GM23338 (cell line): ENCODE results near the gene GALNT1. TPM values are rescaled to one million over a fixed set of nuclear protein-coding genes. Genes with fewer than 3 reads are reported as not detected.

Experiments
- ATAC-seq: fragments of 200-7000 bp; cut with Tn5 transposase; 3 replicates; pipeline ENCODE4 v1.9.1; 2020
- DNase-seq: peaks from one replicate; pipeline ENCODE4 v3.0.0-alpha.2; 2015; ENCODE audit warnings: low spot score
- H2AFZ ChIP-seq: fragments of 200-600 bp; sonication (generic); 2 replicates; pipeline ENCODE4 v1.8.0; 2016; ENCODE audit warnings: antibody characterized with exemption, mild to moderate bottlenecking, moderate library complexity
- H3F3A ChIP-seq: fragments of 200-600 bp; sonication (generic); replicated peaks from 2 replicates; pipeline ENCODE4 v1.8.0; 2017; ENCODE audit warnings: antibody characterized with exemption, mixed run types, low read depth
- H3K27ac ChIP-seq: fragments of 200-600 bp; sonication (generic); 2 replicates; pipeline ENCODE4 v1.6.1; 2016; ENCODE audit warnings: low read depth
- H3K27me3 ChIP-seq: fragments of 200-600 bp; sonication (generic); 2 replicates; pipeline ENCODE4 v1.8.0; 2016; ENCODE audit warnings: mild to moderate bottlenecking, mixed run types, moderate library complexity; ENCODE audit not compliant: insufficient read depth
- H3K36me3 ChIP-seq: fragments of 200-600 bp; sonication (generic); 2 replicates; pipeline ENCODE4 v1.8.0; 2016; ENCODE audit warnings: mild to moderate bottlenecking; ENCODE audit not compliant: insufficient read depth
- H3K4me1 ChIP-seq: fragments of 200-600 bp; sonication (generic); 2 replicates; pipeline ENCODE4 v1.8.0; 2016; ENCODE audit warnings: mild to moderate bottlenecking, moderate library complexity; ENCODE audit not compliant: insufficient read depth
- H3K4me2 ChIP-seq: fragments of 200-600 bp; sonication (generic); 2 replicates; pipeline ENCODE4 v1.7.1; 2017; ENCODE audit warnings: mixed run types
- H3K4me3 ChIP-seq: fragments of 200-600 bp; sonication (generic); 2 replicates; pipeline ENCODE4 v1.6.1; 2016; ENCODE audit warnings: mixed run types
- H3K79me2 ChIP-seq: fragments of 200-600 bp; sonication (generic); replicated peaks from 2 replicates; pipeline ENCODE4 v1.8.0; 2017; ENCODE audit warnings: mild to moderate bottlenecking; ENCODE audit not compliant: insufficient read depth
- H3K9me2 ChIP-seq: fragments of 200-600 bp; sonication (generic); 2 replicates; pipeline ENCODE4 v1.8.0; 2017; ENCODE audit not compliant: insufficient read depth
- H4K20me1 ChIP-seq: fragments of 200-600 bp; sonication (generic); replicated peaks from 2 replicates; pipeline ENCODE4 v1.8.0; 2017; ENCODE audit warnings: mild to moderate bottlenecking; ENCODE audit not compliant: insufficient read depth
- H3K27ac Mint-ChIP-seq: 2 replicates; pipeline ENCODE4 v1.8.0; 2020; ENCODE audit warnings: inconsistent platforms, mild to moderate bottlenecking, moderate library complexity, mixed read lengths
- H3K27me3 Mint-ChIP-seq: 3 replicates; pipeline ENCODE4 v1.8.0; 2022; ENCODE audit warnings: low read depth, mild to moderate bottlenecking, moderate library complexity, mixed read lengths, inconsistent platforms; ENCODE audit not compliant: insufficient read depth, poor library complexity
- H3K36me3 Mint-ChIP-seq: 3 replicates; pipeline ENCODE4 v1.8.0; 2021; ENCODE audit warnings: low read depth, mild to moderate bottlenecking, inconsistent platforms, moderate library complexity, mixed read lengths
- H3K4me1 Mint-ChIP-seq: 3 replicates; pipeline ENCODE4 v1.8.0; 2020; ENCODE audit warnings: mild to moderate bottlenecking, inconsistent platforms, mixed read lengths
- H3K4me3 Mint-ChIP-seq: 3 replicates; pipeline ENCODE4 v1.8.0; 2021; ENCODE audit warnings: moderate library complexity, mild to moderate bottlenecking, inconsistent platforms, mixed read lengths
- H3K9me3 Mint-ChIP-seq: 3 replicates; pipeline ENCODE4 v1.8.0; 2020; ENCODE audit warnings: moderate library complexity, mild to moderate bottlenecking, inconsistent platforms, mixed read lengths
- CREB1 ChIP-seq: fragments of 250-450 bp; sonication (Bioruptor Pico); IDR thresholded peaks from 2 replicates; pipeline ENCODE4 v1.5.0; 2020; ENCODE audit warnings: low read depth, mild to moderate bottlenecking, moderate library complexity
- EZH2 ChIP-seq: fragments of 200-600 bp; sonication (generic); IDR thresholded peaks from one replicate; pipeline ENCODE4 v1.8.0; 2017; ENCODE audit warnings: antibody characterized with exemption, mild to moderate bottlenecking, low read depth; ENCODE audit not compliant: unreplicated experiment
- EZH2phosphoT487 ChIP-seq: fragments of 200-600 bp; sonication (generic); IDR thresholded peaks from one replicate; pipeline ENCODE4 v1.8.1; 2018; ENCODE audit warnings: antibody characterized with exemption; ENCODE audit not compliant: unreplicated experiment
- JUNB ChIP-seq: IDR thresholded peaks from one replicate; pipeline ENCODE4 v1.6.1; 2016; ENCODE audit warnings: antibody characterized with exemption; ENCODE audit not compliant: unreplicated experiment
- NANOG ChIP-seq: IDR thresholded peaks from 2 replicates; pipeline ENCODE4 v1.6.1; 2016; ENCODE audit warnings: antibody characterized with exemption, borderline replicate concordance
- POLR2AphosphoS5 ChIP-seq: IDR thresholded peaks from 2 replicates; pipeline ENCODE4 v1.6.1; 2016; ENCODE audit warnings: antibody characterized with exemption, low read depth
- STAT1 ChIP-seq: IDR thresholded peaks from one replicate; pipeline ENCODE4 v1.6.1; 2016; ENCODE audit warnings: antibody characterized with exemption; ENCODE audit not compliant: unreplicated experiment
- ZNF331 ChIP-seq: fragments of 250-450 bp; sonication (Bioruptor Pico); IDR thresholded peaks from 2 replicates; pipeline ENCODE4 v1.5.0; 2020; ENCODE audit warnings: low read depth, mild to moderate bottlenecking, moderate library complexity
- polyA plus RNA-seq: library from polyadenylated mRNA; unstranded; fragments of >200 nt; fragmentation: Nextera tagmentation; extraction: Ambion mirVana; gene quantifications from 2 replicates; pipeline ENCODE4 v1.2.1, GENCODE V29; 2016
- total RNA-seq: library from RNA; depleted of rRNA; stranded (reverse); fragments of >200 nt; shearing (Covaris generic); gene quantifications from 2 replicates; pipeline ENCODE4 v1.2.3, GENCODE V29; 2014
- TF ChIP-seq, protein P1 (sequence below), 2 experiments: fragments of 200-600 bp in 1 of 2; sonication (generic) in 1 of 2; conservative IDR thresholded peaks; 2 replicates each; pipeline versions ENCODE4 v1.5.1 to v1.6.1; 2016 to 2017; ENCODE audit warnings: antibody characterized with exemption in 2 of 2, low read depth in 2 of 2, mild to moderate bottlenecking in 2 of 2, moderate library complexity in 1 of 2
- TF ChIP-seq, protein P2 (sequence below): IDR thresholded peaks from 2 replicates; pipeline ENCODE4 v1.6.1; 2016; ENCODE audit warnings: antibody characterized with exemption
- TF ChIP-seq, protein P3 (sequence below): IDR thresholded peaks from one replicate; pipeline ENCODE4 v1.6.1; 2018; ENCODE audit warnings: antibody characterized with exemption; ENCODE audit not compliant: unreplicated experiment
- TF ChIP-seq, protein P4 (sequence below): fragments of 250-450 bp; sonication (Bioruptor Pico); IDR thresholded peaks from 2 replicates; pipeline ENCODE4 v1.5.0; 2020; ENCODE audit warnings: mild to moderate bottlenecking, moderate library complexity

Gene GALNT1
- total and polyA plus RNA-seq, 2 experiments from 2014 or later: 37.4 to 60.8 TPM

DNA sequence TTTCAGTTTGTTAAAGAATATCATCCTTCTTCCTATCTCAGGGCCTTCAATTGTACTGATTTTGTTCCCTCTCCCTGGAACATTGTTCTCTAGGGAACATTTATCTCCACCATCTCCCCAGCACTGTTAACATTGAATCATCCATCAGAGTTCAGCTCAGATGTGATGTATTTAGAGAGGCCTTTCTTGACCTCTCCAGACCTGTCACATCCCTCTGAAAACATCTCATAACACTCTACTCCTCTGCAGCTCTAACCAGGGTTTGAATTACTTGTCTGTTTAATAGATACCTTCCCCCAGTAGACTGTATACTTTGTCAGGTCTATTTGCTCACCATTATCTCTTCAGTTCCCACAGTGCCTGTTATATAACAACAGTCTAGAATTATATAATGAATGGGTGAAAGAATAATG lies 98.6 kb downstream of the GALNT1 start:
- Mint-ChIP-seq H3K27me3 (no peaks in the 10 kb centered on the region), H3K9me3 (no peaks in the 10 kb centered on the region), H3K36me3 (no peaks in the 10 kb centered on the region; the same call in 2 of the 3 replicates), H3K27ac (no peak overlapping the region), H3K4me3 (no peak overlapping the region), H3K4me1 (peaks cover 7% of the 10 kb centered on the region; the same call in 2 of the 3 replicates)
- no peak for ATAC-seq
- no peaks in the 10 kb centered on the region for H3K9me2 ChIP-seq
- TF ChIP-seq, protein P1, sequence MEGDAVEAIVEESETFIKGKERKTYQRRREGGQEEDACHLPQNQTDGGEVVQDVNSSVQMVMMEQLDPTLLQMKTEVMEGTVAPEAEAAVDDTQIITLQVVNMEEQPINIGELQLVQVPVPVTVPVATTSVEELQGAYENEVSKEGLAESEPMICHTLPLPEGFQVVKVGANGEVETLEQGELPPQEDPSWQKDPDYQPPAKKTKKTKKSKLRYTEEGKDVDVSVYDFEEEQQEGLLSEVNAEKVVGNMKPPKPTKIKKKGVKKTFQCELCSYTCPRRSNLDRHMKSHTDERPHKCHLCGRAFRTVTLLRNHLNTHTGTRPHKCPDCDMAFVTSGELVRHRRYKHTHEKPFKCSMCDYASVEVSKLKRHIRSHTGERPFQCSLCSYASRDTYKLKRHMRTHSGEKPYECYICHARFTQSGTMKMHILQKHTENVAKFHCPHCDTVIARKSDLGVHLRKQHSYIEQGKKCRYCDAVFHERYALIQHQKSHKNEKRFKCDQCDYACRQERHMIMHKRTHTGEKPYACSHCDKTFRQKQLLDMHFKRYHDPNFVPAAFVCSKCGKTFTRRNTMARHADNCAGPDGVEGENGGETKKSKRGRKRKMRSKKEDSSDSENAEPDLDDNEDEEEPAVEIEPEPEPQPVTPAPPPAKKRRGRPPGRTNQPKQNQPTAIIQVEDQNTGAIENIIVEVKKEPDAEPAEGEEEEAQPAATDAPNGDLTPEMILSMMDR (conservative IDR thresholded peaks at IDR 0.05; ENCODE audit: low read depth in 2 of 2): no peak
- no peak for TF ChIP-seq POLR2AphosphoS5
- no peak for TF ChIP-seq CREB1 (CRISPR knock-in tag)
- no peak for TF ChIP-seq EZH2
- no peak for TF ChIP-seq ZNF331
- TF ChIP-seq JUNB: no peak
- TF ChIP-seq, protein P2, sequence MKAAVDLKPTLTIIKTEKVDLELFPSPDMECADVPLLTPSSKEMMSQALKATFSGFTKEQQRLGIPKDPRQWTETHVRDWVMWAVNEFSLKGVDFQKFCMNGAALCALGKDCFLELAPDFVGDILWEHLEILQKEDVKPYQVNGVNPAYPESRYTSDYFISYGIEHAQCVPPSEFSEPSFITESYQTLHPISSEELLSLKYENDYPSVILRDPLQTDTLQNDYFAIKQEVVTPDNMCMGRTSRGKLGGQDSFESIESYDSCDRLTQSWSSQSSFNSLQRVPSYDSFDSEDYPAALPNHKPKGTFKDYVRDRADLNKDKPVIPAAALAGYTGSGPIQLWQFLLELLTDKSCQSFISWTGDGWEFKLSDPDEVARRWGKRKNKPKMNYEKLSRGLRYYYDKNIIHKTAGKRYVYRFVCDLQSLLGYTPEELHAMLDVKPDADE: no peak
- no peak for TF ChIP-seq STAT1
- TF ChIP-seq, protein P3, sequence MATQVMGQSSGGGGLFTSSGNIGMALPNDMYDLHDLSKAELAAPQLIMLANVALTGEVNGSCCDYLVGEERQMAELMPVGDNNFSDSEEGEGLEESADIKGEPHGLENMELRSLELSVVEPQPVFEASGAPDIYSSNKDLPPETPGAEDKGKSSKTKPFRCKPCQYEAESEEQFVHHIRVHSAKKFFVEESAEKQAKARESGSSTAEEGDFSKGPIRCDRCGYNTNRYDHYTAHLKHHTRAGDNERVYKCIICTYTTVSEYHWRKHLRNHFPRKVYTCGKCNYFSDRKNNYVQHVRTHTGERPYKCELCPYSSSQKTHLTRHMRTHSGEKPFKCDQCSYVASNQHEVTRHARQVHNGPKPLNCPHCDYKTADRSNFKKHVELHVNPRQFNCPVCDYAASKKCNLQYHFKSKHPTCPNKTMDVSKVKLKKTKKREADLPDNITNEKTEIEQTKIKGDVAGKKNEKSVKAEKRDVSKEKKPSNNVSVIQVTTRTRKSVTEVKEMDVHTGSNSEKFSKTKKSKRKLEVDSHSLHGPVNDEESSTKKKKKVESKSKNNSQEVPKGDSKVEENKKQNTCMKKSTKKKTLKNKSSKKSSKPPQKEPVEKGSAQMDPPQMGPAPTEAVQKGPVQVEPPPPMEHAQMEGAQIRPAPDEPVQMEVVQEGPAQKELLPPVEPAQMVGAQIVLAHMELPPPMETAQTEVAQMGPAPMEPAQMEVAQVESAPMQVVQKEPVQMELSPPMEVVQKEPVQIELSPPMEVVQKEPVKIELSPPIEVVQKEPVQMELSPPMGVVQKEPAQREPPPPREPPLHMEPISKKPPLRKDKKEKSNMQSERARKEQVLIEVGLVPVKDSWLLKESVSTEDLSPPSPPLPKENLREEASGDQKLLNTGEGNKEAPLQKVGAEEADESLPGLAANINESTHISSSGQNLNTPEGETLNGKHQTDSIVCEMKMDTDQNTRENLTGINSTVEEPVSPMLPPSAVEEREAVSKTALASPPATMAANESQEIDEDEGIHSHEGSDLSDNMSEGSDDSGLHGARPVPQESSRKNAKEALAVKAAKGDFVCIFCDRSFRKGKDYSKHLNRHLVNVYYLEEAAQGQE: no peak
- TF ChIP-seq NANOG: no peak
- no peak for TF ChIP-seq EZH2phosphoT487
- TF ChIP-seq, protein P4, sequence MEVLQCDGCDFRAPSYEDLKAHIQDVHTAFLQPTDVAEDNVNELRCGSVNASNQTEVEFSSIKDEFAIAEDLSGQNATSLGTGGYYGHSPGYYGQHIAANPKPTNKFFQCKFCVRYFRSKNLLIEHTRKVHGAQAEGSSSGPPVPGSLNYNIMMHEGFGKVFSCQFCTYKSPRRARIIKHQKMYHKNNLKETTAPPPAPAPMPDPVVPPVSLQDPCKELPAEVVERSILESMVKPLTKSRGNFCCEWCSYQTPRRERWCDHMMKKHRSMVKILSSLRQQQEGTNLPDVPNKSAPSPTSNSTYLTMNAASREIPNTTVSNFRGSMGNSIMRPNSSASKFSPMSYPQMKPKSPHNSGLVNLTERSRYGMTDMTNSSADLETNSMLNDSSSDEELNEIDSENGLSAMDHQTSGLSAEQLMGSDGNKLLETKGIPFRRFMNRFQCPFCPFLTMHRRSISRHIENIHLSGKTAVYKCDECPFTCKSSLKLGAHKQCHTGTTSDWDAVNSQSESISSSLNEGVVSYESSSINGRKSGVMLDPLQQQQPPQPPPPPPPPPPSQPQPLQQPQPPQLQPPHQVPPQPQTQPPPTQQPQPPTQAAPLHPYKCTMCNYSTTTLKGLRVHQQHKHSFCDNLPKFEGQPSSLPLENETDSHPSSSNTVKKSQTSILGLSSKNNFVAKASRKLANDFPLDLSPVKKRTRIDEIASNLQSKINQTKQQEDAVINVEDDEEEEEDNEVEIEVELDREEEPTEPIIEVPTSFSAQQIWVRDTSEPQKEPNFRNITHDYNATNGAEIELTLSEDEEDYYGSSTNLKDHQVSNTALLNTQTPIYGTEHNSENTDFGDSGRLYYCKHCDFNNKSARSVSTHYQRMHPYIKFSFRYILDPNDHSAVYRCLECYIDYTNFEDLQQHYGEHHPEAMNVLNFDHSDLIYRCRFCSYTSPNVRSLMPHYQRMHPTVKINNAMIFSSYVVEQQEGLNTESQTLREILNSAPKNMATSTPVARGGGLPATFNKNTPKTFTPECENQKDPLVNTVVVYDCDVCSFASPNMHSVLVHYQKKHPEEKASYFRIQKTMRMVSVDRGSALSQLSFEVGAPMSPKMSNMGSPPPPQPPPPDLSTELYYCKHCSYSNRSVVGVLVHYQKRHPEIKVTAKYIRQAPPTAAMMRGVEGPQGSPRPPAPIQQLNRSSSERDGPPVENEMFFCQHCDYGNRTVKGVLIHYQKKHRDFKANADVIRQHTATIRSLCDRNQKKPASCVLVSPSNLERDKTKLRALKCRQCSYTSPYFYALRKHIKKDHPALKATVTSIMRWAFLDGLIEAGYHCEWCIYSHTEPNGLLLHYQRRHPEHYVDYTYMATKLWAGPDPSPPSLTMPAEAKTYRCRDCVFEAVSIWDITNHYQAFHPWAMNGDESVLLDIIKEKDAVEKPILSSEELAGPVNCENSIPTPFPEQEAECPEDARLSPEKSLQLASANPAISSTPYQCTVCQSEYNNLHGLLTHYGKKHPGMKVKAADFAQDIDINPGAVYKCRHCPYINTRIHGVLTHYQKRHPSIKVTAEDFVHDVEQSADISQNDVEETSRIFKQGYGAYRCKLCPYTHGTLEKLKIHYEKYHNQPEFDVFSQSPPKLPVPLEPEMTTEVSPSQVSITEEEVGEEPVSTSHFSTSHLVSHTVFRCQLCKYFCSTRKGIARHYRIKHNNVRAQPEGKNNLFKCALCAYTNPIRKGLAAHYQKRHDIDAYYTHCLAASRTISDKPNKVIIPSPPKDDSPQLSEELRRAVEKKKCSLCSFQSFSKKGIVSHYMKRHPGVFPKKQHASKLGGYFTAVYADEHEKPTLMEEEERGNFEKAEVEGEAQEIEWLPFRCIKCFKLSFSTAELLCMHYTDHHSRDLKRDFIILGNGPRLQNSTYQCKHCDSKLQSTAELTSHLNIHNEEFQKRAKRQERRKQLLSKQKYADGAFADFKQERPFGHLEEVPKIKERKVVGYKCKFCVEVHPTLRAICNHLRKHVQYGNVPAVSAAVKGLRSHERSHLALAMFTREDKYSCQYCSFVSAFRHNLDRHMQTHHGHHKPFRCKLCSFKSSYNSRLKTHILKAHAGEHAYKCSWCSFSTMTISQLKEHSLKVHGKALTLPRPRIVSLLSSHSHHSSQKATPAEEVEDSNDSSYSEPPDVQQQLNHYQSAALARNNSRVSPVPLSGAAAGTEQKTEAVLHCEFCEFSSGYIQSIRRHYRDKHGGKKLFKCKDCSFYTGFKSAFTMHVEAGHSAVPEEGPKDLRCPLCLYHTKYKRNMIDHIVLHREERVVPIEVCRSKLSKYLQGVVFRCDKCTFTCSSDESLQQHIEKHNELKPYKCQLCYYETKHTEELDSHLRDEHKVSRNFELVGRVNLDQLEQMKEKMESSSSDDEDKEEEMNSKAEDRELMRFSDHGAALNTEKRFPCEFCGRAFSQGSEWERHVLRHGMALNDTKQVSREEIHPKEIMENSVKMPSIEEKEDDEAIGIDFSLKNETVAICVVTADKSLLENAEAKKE (CRISPR knock-in tag): no peak
- H3K27me3 ChIP-seq: no peaks in the 10 kb centered on the region
- no peak overlapping the region for H3K4me3 ChIP-seq
- H3K4me1 ChIP-seq: no peaks in the 10 kb centered on the region
- H3K79me2 ChIP-seq: no peaks in the 10 kb centered on the region
- H4K20me1 ChIP-seq: no peaks in the 10 kb centered on the region
- DNase-seq: no peak
- H3F3A ChIP-seq: no peaks in the 10 kb centered on the region
- H3K4me2 ChIP-seq: no peak overlapping the region
- H3K27ac ChIP-seq: no peak overlapping the region
- H2AFZ ChIP-seq: no peak overlapping the region
- no peaks in the 10 kb centered on the region for H3K36me3 ChIP-seq
